ENCODE data around the gene FOLR2.

FOLR2 gene

GRCh38 chr11:72217841-72218240 is 1.2 kb downstream of the FOLR2 start:
- H3K36me3 ChIP-seq (replicated peaks; ENCODE audit: insufficient read depth, low read length): no peaks in the 10 kb centered on the region
- H3K9me2 ChIP-seq (replicated peaks; ENCODE audit: insufficient read depth, low read length): no peaks in the 10 kb centered on the region
- H3K27ac ChIP-seq (ENCODE audit: low read length): no peak overlapping the region
- H3K27me3 ChIP-seq (replicated peaks; ENCODE audit: insufficient read depth, low read length): no peaks in the 10 kb centered on the region
- no peaks in the 10 kb centered on the region for H3K79me2 ChIP-seq (ENCODE audit: low read length)
- no peak for DNase-seq
- H3F3A ChIP-seq (ENCODE audit: insufficient read depth, low read length): no peaks in the 10 kb centered on the region
- no peak overlapping the region for H2AFZ ChIP-seq (ENCODE audit: low read length)
- no peak overlapping the region for H3K9ac ChIP-seq (ENCODE audit: low read length)
- no peak overlapping the region for H3K4me2 ChIP-seq (ENCODE audit: low read depth, low read length)
- no peak overlapping the region for H3K4me3 ChIP-seq (ENCODE audit: low read length)
- H3K4me1 ChIP-seq (ENCODE audit: low read length): peaks cover 16% of the 10 kb centered on the region
- H3K9me3 ChIP-seq (replicated peaks; ENCODE audit: insufficient read depth, low read length): no peaks in the 10 kb centered on the region
- H4K20me1 ChIP-seq (ENCODE audit: insufficient read depth, low read length): no peaks in the 10 kb centered on the region
- no peak for TF ChIP-seq EZH2phosphoT487 (IDR thresholded peaks at IDR 0.05; ENCODE audit: low read length)
- no peak for TF ChIP-seq CTCF (IDR thresholded peaks at IDR 0.05; ENCODE audit: low read length)
- TF ChIP-seq EZH2 (optimal IDR thresholded peaks at IDR 0.05; ENCODE audit: low read depth, low read length): no peak

- no peaks in the 10 kb centered on the region for H3K9me2 ChIP-seq (replicated peaks; ENCODE audit: insufficient read depth, low read length)
- no peak overlapping the region for H3K4me3 ChIP-seq (ENCODE audit: low read length)
- no peaks in the 10 kb centered on the region for H3K79me2 ChIP-seq (ENCODE audit: low read length)
- no peaks in the 10 kb centered on the region for H4K20me1 ChIP-seq (ENCODE audit: insufficient read depth, low read length)
- no peak overlapping the region for H2AFZ ChIP-seq (ENCODE audit: low read length)
- peaks cover 16% of the 10 kb centered on the region for H3K4me1 ChIP-seq (ENCODE audit: low read length)
- H3F3A ChIP-seq (ENCODE audit: insufficient read depth, low read length): peaks cover 1% of the 10 kb centered on the region; the same call in 1 of the 2 replicates
- TF ChIP-seq CTCF (IDR thresholded peaks at IDR 0.05; ENCODE audit: low read length) (no peak), EZH2phosphoT487 (IDR thresholded peaks at IDR 0.05; ENCODE audit: low read length) (no peak)
- no peak overlapping the region for H3K27ac ChIP-seq (ENCODE audit: low read length)
- H3K27me3 ChIP-seq (replicated peaks; ENCODE audit: insufficient read depth, low read length): no peaks in the 10 kb centered on the region
- no peaks in the 10 kb centered on the region for H3K36me3 ChIP-seq (replicated peaks; ENCODE audit: insufficient read depth, low read length)
- DNase-seq: no peak
- no peak overlapping the region for H3K4me2 ChIP-seq (ENCODE audit: low read depth, low read length)
- no peak overlapping the region for H3K9ac ChIP-seq (ENCODE audit: low read length)
- no peaks in the 10 kb centered on the region for H3K9me3 ChIP-seq (replicated peaks; ENCODE audit: insufficient read depth, low read length)
These were observed 1.7 kb downstream of the FOLR2 start for GRCh38 chr11:72218251-72218745.

GRCh38 chr11:72220696-72221363 is 4.2 kb downstream of the FOLR2 start:
- Histone ChIP-seq H3K4me2 (ENCODE audit: low read depth, low read length) (no peak overlapping the region), H3K27ac (ENCODE audit: low read length) (no peak overlapping the region)

More at GRCh38 chr11:72220696-72221363, 4.2 kb downstream of the FOLR2 start:
- Histone ChIP-seq H2AFZ (ENCODE audit: low read length) (no peak overlapping the region), H3K9me3 (replicated peaks; ENCODE audit: insufficient read depth, low read length) (no peaks in the 10 kb centered on the region), H3K9ac (ENCODE audit: low read length) (no peak overlapping the region), H3K4me3 (ENCODE audit: low read length) (no peak overlapping the region), H3K9me2 (replicated peaks; ENCODE audit: insufficient read depth, low read length) (no peaks in the 10 kb centered on the region), H3K27me3 (replicated peaks; ENCODE audit: insufficient read depth, low read length) (no peaks in the 10 kb centered on the region), H3K4me1 (ENCODE audit: low read length) (peaks cover 16% of the 10 kb centered on the region), H3K36me3 (replicated peaks; ENCODE audit: insufficient read depth, low read length) (no peaks in the 10 kb centered on the region), H3K79me2 (ENCODE audit: low read length) (peaks cover 17% of the 10 kb centered on the region), H4K20me1 (ENCODE audit: insufficient read depth, low read length) (no peaks in the 10 kb centered on the region), H3F3A (ENCODE audit: insufficient read depth, low read length) (peaks cover 11% of the 10 kb centered on the region; the same call in 1 of the 2 replicates)
- TF ChIP-seq CTCF (IDR thresholded peaks at IDR 0.05; ENCODE audit: low read length) (no peak), EZH2phosphoT487 (IDR thresholded peaks at IDR 0.05; ENCODE audit: low read length) (no peak), EZH2 (optimal IDR thresholded peaks at IDR 0.05; ENCODE audit: low read depth, low read length) (no peak)
- no peak for DNase-seq

All from MM.1S (cell line).